Brain microvascular endothelial cell (primary cell): ENCODE data around the gene GRHL3.

Source experiments
- DNase-seq: peaks from one replicate; pipeline ENCODE4 v3.0.0-alpha.2; 2020
- H3K27ac ChIP-seq: fragments of 250-450 bp; sonication (Bioruptor Pico); 2 replicates; pipeline ENCODE4 v1.5.1; 2020; ENCODE audit warnings: mild to moderate bottlenecking, moderate library complexity
- H3K27me3 ChIP-seq: fragments of 250-450 bp; sonication (Bioruptor Pico); replicated peaks from 2 replicates; pipeline ENCODE4 v1.5.1; 2020; ENCODE audit warnings: mild to moderate bottlenecking
- H3K36me3 ChIP-seq: fragments of 250-450 bp; sonication (Bioruptor Pico); replicated peaks from 2 replicates; pipeline ENCODE4 v1.5.1; 2020; ENCODE audit warnings: mild to moderate bottlenecking
- H3K4me3 ChIP-seq: 2 replicates; pipeline ENCODE4 v1.5.1; 2011; ENCODE audit warnings: low read depth, mild to moderate bottlenecking, control low read depth, low read length, moderate library complexity
- in situ Hi-C: cut with HindIII; loops from 2 replicates; pipeline ENCODE4 v1.10.0; 2017; ENCODE audit warnings: low sequenced_read_pairs, low pct_ligation_motif_present
- TF ChIP-seq, protein P1 (sequence below): IDR thresholded peaks from 2 replicates; pipeline ENCODE4 v1.5.1; 2011; ENCODE audit warnings: low read depth, mild to moderate bottlenecking, moderate library complexity, low read length, control low read depth, inconsistent platforms; ENCODE audit errors: missing control alignments

The GRHL3 gene

GRCh38 chr1:24331961-24332673 is 13.0 kb downstream of the GRHL3 start:
- DNase-seq = no peak
- H3K36me3 ChIP-seq = no peaks in the 10 kb centered on the region
- in situ Hi-C loops = no loop called here

GRCh38 chr1:24336075-24336474 is 16.9 kb downstream of the GRHL3 start:
- TF ChIP-seq, protein P1, sequence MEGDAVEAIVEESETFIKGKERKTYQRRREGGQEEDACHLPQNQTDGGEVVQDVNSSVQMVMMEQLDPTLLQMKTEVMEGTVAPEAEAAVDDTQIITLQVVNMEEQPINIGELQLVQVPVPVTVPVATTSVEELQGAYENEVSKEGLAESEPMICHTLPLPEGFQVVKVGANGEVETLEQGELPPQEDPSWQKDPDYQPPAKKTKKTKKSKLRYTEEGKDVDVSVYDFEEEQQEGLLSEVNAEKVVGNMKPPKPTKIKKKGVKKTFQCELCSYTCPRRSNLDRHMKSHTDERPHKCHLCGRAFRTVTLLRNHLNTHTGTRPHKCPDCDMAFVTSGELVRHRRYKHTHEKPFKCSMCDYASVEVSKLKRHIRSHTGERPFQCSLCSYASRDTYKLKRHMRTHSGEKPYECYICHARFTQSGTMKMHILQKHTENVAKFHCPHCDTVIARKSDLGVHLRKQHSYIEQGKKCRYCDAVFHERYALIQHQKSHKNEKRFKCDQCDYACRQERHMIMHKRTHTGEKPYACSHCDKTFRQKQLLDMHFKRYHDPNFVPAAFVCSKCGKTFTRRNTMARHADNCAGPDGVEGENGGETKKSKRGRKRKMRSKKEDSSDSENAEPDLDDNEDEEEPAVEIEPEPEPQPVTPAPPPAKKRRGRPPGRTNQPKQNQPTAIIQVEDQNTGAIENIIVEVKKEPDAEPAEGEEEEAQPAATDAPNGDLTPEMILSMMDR = no peak
- Histone ChIP-seq H3K4me3 (no peak overlapping the region), H3K36me3 (no peaks in the 10 kb centered on the region), H3K27ac (no peak overlapping the region), H3K27me3 (peaks cover 6% of the 10 kb centered on the region)
- in situ Hi-C loops = no loop called here
- DNase-seq = no peak

More at GRCh38 chr1:24331961-24332673, 13.0 kb downstream of the GRHL3 start:
- Histone ChIP-seq H3K27ac (no peak overlapping the region), H3K27me3 (peaks cover 14% of the 10 kb centered on the region), H3K4me3 (no peak overlapping the region)
- TF ChIP-seq, protein P1 = no peak

- Histone ChIP-seq H3K4me3 (no peak overlapping the region), H3K27me3 (peaks cover 6% of the 10 kb centered on the region), H3K36me3 (no peaks in the 10 kb centered on the region), H3K27ac (no peak overlapping the region)
- in situ Hi-C loops = no loop called here
- DNase-seq = no peak
- TF ChIP-seq, protein P1 = no peak
Measured at GRCh38 chr1:24337455-24337854, 18.3 kb downstream of the GRHL3 start.

- DNase-seq = no peak
- in situ Hi-C loops = no loop called here
- TF ChIP-seq, protein P1 = no peak
- H3K36me3 ChIP-seq = no peaks in the 10 kb centered on the region
- H3K27me3 ChIP-seq = peaks cover 12% of the 10 kb centered on the region
- H3K27ac ChIP-seq = no peak overlapping the region
- no peak overlapping the region for H3K4me3 ChIP-seq
Measured at GRCh38 chr1:24338447-24338846, 19.3 kb downstream of the GRHL3 start.

DNA sequence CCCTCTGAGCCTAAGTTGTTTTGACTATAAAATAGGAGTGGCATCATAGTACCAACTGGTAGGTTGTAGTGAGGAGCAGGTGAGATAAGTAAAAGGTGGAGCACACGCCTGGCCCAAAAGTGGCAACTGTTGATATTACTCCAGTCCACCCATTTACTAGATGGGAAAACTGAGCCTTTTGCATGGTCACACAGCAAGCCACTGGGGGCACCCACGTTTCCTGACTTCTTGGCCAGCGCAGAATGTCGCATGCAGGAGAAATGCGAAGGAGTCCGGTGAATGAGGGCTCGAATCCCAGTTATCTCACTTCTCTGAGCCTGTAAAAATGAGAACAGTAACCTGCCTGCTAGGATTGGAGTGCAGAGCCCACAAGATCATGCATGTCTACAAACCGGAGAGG is 20.8 kb downstream of the GRHL3 start:
- peaks cover 10% of the 10 kb centered on the region for H3K27me3 ChIP-seq
- H3K36me3 ChIP-seq = no peaks in the 10 kb centered on the region
- H3K27ac ChIP-seq = no peak overlapping the region
- H3K4me3 ChIP-seq = no peak overlapping the region
- no peak for DNase-seq
- TF ChIP-seq, protein P1 = no peak
- in situ Hi-C loops = no loop called here

DNA sequence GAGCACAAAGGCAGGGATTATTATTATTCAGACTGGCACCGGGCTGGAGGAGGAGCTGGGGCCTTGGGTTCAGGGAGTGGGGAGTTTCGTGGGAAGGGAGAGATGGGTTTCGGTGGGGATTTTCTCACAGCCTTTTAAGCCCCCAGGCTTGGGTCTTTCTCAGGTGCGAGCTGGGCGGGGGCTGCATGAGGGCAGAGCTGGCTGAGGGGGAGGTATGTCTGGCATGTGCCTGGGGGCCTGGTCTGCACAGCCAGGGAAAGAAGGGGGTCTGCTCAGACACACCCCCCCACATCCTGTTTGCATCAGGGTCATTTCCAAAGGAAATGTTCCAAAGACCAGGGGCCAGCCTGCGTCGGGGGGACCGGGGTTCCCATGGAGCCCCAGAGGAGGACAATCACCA is 21.6 kb downstream of the GRHL3 start:
- no peak overlapping the region for H3K4me3 ChIP-seq
- no peaks in the 10 kb centered on the region for H3K36me3 ChIP-seq
- peaks cover 10% of the 10 kb centered on the region for H3K27me3 ChIP-seq
- in situ Hi-C loops = no loop called here
- DNase-seq = no peak
- TF ChIP-seq, protein P1 = no peak
- H3K27ac ChIP-seq = no peak overlapping the region
